Colonic mucosa (tissue), 4 donors: ENCODE results near the gene MEAF6. TPM values are rescaled to one million over a fixed set of nuclear protein-coding genes. Genes with fewer than 3 reads are reported as not detected.

ENCODE experiments used
- DNase-seq: peaks from one replicate; pipeline ENCODE4 v3.0.0-alpha.2; 2020
- H3K27ac ChIP-seq: fragments of 200-600 bp; one replicate; pipeline ENCODE4 v1.8.0; 2021
- H3K27me3 ChIP-seq: fragments of 200-600 bp; one replicate; pipeline ENCODE4 v1.8.0; 2021
- H3K36me3 ChIP-seq: fragments of 200-600 bp; one replicate; pipeline ENCODE4 v1.8.0; 2021
- H3K4me1 ChIP-seq: fragments of 200-600 bp; one replicate; pipeline ENCODE4 v1.8.0; 2021; ENCODE audit warnings: mild to moderate bottlenecking
- H3K4me3 ChIP-seq: fragments of 200-600 bp; one replicate; pipeline ENCODE4 v1.8.0; 2021
- H3K9ac ChIP-seq, 2 donors: one replicate each; pipeline ENCODE4 v1.7.0; 2013; ENCODE audit warnings: control low read depth in 2 of 2, low read depth in 2 of 2, low read length in 2 of 2
- H3K9me3 ChIP-seq: fragments of 200-600 bp; one replicate; pipeline ENCODE4 v1.8.0; 2021
- CTCF ChIP-seq: fragments of 200-600 bp; IDR thresholded peaks from one replicate; pipeline ENCODE4 v1.8.0; 2022; ENCODE audit warnings: antibody characterized with exemption, mild to moderate bottlenecking
- intact Hi-C: fragments of 100-400 bp; cut with DNase I; formaldehyde crosslinking; loops from one replicate; pipeline ENCODE4 v1.14.1; 2022
- total RNA-seq, 2 donors: library from RNA; stranded (reverse); fragmentation: NEBNext Ultra II Directional in 1 of 2; extraction: Animal tissue kit (Norgen Biotek cat#: 25700) in 1 of 2; gene quantifications; one replicate each; pipeline ENCODE4 v1.2.1, GENCODE V29; 2021
- donor health status: healthy.
- donor health status: DM: no; HTN: no; CAD: no.
- donor health status: DM: no; HTN: no; CAD: no.

MEAF6 gene
- total RNA-seq, 2 donors from 2014 or later: 32.9 to 40.6 TPM

GRCh38 chr1:37493336-37494098 is 21.0 kb downstream of the MEAF6 start:
- H3K36me3 ChIP-seq: no peaks in the 10 kb centered on the region
- DNase-seq: no peak

GRCh38 chr1:37487619-37487984 is 27.0 kb downstream of the MEAF6 start:
- peaks cover 20% of the 10 kb centered on the region for H3K4me1 ChIP-seq
- H3K9me3 ChIP-seq: no peaks in the 10 kb centered on the region
- peaks cover 10% of the 10 kb centered on the region for H3K36me3 ChIP-seq
- no peak overlapping the region for H3K4me3 ChIP-seq
- H3K9ac ChIP-seq: peak overlapping the region in 1 of 2 donors; percentile 6
- TF ChIP-seq CTCF: no peak
- H3K27ac ChIP-seq: peak overlapping the region; percentile 82
- H3K27me3 ChIP-seq: no peaks in the 10 kb centered on the region
- no peak for DNase-seq
- intact Hi-C loops: loop anchor here (2.0 kb wide), 1 partner anchor 33 kb away; no protein-coding TSS in a partner anchor

More at GRCh38 chr1:37493336-37494098, 21.0 kb downstream of the MEAF6 start:
- no peak overlapping the region for H3K27ac ChIP-seq
- no peak overlapping the region for H3K4me3 ChIP-seq
- H3K4me1 ChIP-seq: no peaks in the 10 kb centered on the region
- H3K27me3 ChIP-seq: no peaks in the 10 kb centered on the region
- no peak overlapping the region for H3K9ac ChIP-seq
- TF ChIP-seq CTCF: no peak
- intact Hi-C loops: no loop called here
- H3K9me3 ChIP-seq: no peaks in the 10 kb centered on the region

GRCh38 chr1:37486680-37487618 is 27.6 kb downstream of the MEAF6 start:
- H3K9ac ChIP-seq: peak overlapping the region; percentile 6 to 56
- peak overlapping the region; percentile 82 for H3K27ac ChIP-seq
- H3K4me1 ChIP-seq: peaks cover 20% of the 10 kb centered on the region
- TF ChIP-seq CTCF: peak; percentile 99
- DNase-seq: peak; percentile 87
- no peaks in the 10 kb centered on the region for H3K9me3 ChIP-seq
- intact Hi-C loops: loop anchor here (2.0 kb wide), 1 partner anchor 32 kb away; no protein-coding TSS in a partner anchor
- H3K27me3 ChIP-seq: no peaks in the 10 kb centered on the region
- H3K36me3 ChIP-seq: peaks cover 17% of the 10 kb centered on the region
- H3K4me3 ChIP-seq: no peak overlapping the region

- TF ChIP-seq CTCF: no peak
- peak; percentile 24 for DNase-seq
- no peak overlapping the region for H3K4me3 ChIP-seq
- intact Hi-C loops: loop anchor here (2.0 kb wide), 1 partner anchor 31 kb away; no protein-coding TSS in a partner anchor
- no peaks in the 10 kb centered on the region for H3K9me3 ChIP-seq
- no peaks in the 10 kb centered on the region for H3K27me3 ChIP-seq
- H3K27ac ChIP-seq: peak overlapping the region; percentile 82
- peak overlapping the region in 1 of 2 donors; percentile 56 for H3K9ac ChIP-seq
- H3K36me3 ChIP-seq: peaks cover 24% of the 10 kb centered on the region
- H3K4me1 ChIP-seq: peaks cover 20% of the 10 kb centered on the region
Measured at GRCh38 chr1:37485902-37486679, 28.5 kb downstream of the MEAF6 start.
